GM23338 (cell line): ENCODE measurements around the gene PRODH2.

Source experiments
- CREB1 ChIP-seq: fragments of 250-450 bp; sonication (Bioruptor Pico); IDR thresholded peaks from 2 replicates; pipeline ENCODE4 v1.5.0; 2020; ENCODE audit warnings: low read depth, mild to moderate bottlenecking, moderate library complexity
- EZH2 ChIP-seq: fragments of 200-600 bp; sonication (generic); IDR thresholded peaks from one replicate; pipeline ENCODE4 v1.8.0; 2017; ENCODE audit warnings: antibody characterized with exemption, mild to moderate bottlenecking, low read depth; ENCODE audit not compliant: unreplicated experiment
- EZH2phosphoT487 ChIP-seq: fragments of 200-600 bp; sonication (generic); IDR thresholded peaks from one replicate; pipeline ENCODE4 v1.8.1; 2018; ENCODE audit warnings: antibody characterized with exemption; ENCODE audit not compliant: unreplicated experiment
- NANOG ChIP-seq: IDR thresholded peaks from 2 replicates; pipeline ENCODE4 v1.6.1; 2016; ENCODE audit warnings: antibody characterized with exemption, borderline replicate concordance
- POLR2AphosphoS5 ChIP-seq: IDR thresholded peaks from 2 replicates; pipeline ENCODE4 v1.6.1; 2016; ENCODE audit warnings: antibody characterized with exemption, low read depth
- STAT1 ChIP-seq: IDR thresholded peaks from one replicate; pipeline ENCODE4 v1.6.1; 2016; ENCODE audit warnings: antibody characterized with exemption; ENCODE audit not compliant: unreplicated experiment
- ZNF331 ChIP-seq: fragments of 250-450 bp; sonication (Bioruptor Pico); IDR thresholded peaks from 2 replicates; pipeline ENCODE4 v1.5.0; 2020; ENCODE audit warnings: low read depth, mild to moderate bottlenecking, moderate library complexity
- TF ChIP-seq, protein P1 (sequence below), 2 experiments: fragments of 200-600 bp in 1 of 2; sonication (generic) in 1 of 2; conservative IDR thresholded peaks; 2 replicates each; pipeline versions ENCODE4 v1.5.1 to v1.6.1; 2016 to 2017; ENCODE audit warnings: antibody characterized with exemption in 2 of 2, low read depth in 2 of 2, mild to moderate bottlenecking in 2 of 2, moderate library complexity in 1 of 2
- TF ChIP-seq, protein P2 (sequence below): IDR thresholded peaks from one replicate; pipeline ENCODE4 v1.6.1; 2018; ENCODE audit warnings: antibody characterized with exemption; ENCODE audit not compliant: unreplicated experiment

DNA sequence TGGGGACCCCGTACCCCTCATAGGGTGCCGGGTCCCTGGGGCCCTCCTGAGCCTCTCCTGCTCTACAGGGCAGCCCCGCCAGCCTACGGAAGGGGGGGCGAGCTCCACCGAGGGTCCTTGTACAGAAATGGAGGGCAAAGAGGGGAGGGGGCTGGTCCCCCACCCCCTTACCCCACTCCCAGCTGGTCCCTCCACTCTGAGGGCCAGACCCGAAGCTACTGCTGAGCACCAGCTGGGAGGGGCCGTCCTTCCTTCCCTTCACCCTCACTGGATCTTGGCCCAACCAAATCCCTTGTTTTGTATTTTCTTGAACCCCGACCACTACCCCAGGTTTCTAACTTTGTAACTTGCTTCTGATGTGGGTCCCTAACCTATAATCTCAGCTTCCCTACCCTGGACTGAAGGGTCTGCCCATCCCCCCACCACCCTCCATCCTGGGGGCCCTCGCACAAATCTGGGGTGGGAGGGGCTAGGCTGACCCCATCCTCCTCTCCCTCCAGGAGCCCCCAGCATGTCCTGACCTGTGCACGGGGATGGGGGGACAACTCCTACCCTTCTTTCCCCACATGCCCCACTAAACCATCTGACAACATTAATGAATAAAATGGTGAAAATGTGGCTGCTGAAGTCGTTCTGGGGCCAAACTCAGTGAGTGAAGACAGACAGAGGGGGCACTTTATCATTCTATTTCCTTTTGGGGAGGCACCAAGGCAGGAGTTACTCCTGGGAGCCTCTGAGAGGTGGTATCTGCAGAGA lies 24.3 kb downstream of the PRODH2 start:
- no peak for TF ChIP-seq POLR2AphosphoS5
- TF ChIP-seq, protein P1, sequence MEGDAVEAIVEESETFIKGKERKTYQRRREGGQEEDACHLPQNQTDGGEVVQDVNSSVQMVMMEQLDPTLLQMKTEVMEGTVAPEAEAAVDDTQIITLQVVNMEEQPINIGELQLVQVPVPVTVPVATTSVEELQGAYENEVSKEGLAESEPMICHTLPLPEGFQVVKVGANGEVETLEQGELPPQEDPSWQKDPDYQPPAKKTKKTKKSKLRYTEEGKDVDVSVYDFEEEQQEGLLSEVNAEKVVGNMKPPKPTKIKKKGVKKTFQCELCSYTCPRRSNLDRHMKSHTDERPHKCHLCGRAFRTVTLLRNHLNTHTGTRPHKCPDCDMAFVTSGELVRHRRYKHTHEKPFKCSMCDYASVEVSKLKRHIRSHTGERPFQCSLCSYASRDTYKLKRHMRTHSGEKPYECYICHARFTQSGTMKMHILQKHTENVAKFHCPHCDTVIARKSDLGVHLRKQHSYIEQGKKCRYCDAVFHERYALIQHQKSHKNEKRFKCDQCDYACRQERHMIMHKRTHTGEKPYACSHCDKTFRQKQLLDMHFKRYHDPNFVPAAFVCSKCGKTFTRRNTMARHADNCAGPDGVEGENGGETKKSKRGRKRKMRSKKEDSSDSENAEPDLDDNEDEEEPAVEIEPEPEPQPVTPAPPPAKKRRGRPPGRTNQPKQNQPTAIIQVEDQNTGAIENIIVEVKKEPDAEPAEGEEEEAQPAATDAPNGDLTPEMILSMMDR (conservative IDR thresholded peaks at IDR 0.05; ENCODE audit: low read depth in 2 of 2): no peak
- no peak for TF ChIP-seq CREB1 (CRISPR knock-in tag)
- TF ChIP-seq EZH2: no peak
- TF ChIP-seq, protein P2, sequence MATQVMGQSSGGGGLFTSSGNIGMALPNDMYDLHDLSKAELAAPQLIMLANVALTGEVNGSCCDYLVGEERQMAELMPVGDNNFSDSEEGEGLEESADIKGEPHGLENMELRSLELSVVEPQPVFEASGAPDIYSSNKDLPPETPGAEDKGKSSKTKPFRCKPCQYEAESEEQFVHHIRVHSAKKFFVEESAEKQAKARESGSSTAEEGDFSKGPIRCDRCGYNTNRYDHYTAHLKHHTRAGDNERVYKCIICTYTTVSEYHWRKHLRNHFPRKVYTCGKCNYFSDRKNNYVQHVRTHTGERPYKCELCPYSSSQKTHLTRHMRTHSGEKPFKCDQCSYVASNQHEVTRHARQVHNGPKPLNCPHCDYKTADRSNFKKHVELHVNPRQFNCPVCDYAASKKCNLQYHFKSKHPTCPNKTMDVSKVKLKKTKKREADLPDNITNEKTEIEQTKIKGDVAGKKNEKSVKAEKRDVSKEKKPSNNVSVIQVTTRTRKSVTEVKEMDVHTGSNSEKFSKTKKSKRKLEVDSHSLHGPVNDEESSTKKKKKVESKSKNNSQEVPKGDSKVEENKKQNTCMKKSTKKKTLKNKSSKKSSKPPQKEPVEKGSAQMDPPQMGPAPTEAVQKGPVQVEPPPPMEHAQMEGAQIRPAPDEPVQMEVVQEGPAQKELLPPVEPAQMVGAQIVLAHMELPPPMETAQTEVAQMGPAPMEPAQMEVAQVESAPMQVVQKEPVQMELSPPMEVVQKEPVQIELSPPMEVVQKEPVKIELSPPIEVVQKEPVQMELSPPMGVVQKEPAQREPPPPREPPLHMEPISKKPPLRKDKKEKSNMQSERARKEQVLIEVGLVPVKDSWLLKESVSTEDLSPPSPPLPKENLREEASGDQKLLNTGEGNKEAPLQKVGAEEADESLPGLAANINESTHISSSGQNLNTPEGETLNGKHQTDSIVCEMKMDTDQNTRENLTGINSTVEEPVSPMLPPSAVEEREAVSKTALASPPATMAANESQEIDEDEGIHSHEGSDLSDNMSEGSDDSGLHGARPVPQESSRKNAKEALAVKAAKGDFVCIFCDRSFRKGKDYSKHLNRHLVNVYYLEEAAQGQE: no peak
- no peak for TF ChIP-seq STAT1
- TF ChIP-seq EZH2phosphoT487: no peak
- no peak for TF ChIP-seq ZNF331 (CRISPR knock-in tag)
- TF ChIP-seq NANOG: no peak
